Panc1 (cell line): ENCODE data around the gene CD44.

Experiments used
- POLR2AphosphoS5 ChIP-seq: IDR thresholded peaks from 2 replicates; pipeline ENCODE4 v1.6.1; 2012; ENCODE audit warnings: mild to moderate bottlenecking, low read depth, low read length, moderate library complexity
- SIN3A ChIP-seq: IDR thresholded peaks from 2 replicates; pipeline ENCODE4 v1.6.1; 2012; ENCODE audit warnings: low read depth, mild to moderate bottlenecking, low read length, moderate library complexity, borderline replicate concordance; ENCODE audit not compliant: insufficient read depth
- TCF7L2 ChIP-seq: IDR thresholded peaks from 2 replicates; pipeline ENCODE4 v1.6.1; 2011; ENCODE audit warnings: mild to moderate bottlenecking, low read depth, low read length, inconsistent platforms
- TF ChIP-seq, protein P1 (sequence below): fragments of 450-650 bp; IDR thresholded peaks from 2 replicates; pipeline ENCODE4 v1.5.1; 2017; ENCODE audit warnings: mild to moderate bottlenecking

DNA sequence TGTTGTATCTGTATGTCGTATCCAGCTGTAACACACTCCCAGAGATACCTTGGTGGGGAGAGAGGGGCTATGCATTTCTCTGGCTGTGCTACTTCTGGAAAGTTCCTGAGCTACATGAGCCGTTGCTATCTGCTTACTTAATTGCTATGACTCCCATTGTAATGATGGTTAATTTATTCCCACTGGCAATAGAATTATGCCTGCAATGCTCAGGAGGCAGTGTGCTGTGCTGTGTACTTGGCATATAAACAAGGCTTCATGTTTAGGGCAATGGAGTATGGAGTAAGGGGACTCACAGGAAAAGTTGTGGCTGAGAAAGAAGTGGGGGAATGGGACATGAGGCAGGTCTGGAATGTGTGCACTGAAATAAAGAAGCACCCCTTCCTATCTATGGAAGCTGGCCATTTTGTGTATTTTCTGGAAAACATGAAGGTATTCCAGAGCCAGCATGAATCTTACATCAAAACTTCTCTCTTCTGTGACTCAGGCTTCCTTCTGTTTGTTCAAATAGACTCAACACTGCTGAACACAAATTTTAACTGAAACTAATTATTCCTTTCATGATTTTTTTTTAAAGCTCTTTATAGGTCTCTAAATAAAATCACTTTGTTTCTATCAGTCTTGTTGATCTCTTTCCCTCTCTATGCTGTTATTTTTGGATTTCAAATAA, 40.6 kb downstream of the CD44 start:
- TF ChIP-seq, protein P1, sequence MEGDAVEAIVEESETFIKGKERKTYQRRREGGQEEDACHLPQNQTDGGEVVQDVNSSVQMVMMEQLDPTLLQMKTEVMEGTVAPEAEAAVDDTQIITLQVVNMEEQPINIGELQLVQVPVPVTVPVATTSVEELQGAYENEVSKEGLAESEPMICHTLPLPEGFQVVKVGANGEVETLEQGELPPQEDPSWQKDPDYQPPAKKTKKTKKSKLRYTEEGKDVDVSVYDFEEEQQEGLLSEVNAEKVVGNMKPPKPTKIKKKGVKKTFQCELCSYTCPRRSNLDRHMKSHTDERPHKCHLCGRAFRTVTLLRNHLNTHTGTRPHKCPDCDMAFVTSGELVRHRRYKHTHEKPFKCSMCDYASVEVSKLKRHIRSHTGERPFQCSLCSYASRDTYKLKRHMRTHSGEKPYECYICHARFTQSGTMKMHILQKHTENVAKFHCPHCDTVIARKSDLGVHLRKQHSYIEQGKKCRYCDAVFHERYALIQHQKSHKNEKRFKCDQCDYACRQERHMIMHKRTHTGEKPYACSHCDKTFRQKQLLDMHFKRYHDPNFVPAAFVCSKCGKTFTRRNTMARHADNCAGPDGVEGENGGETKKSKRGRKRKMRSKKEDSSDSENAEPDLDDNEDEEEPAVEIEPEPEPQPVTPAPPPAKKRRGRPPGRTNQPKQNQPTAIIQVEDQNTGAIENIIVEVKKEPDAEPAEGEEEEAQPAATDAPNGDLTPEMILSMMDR, result no peak
- TF ChIP-seq TCF7L2 (no peak), SIN3A (no peak), POLR2AphosphoS5 (no peak)
